Hepatocyte (in vitro differentiated cells): Measurements from ENCODE around the gene TBRG1.

ENCODE experiments used
- EZH2 ChIP-seq: fragments of 200-600 bp; sonication (generic); IDR thresholded peaks from 2 replicates; pipeline ENCODE4 v1.6.1; 2016; ENCODE audit warnings: antibody characterized with exemption, mild to moderate bottlenecking, borderline replicate concordance
- TF ChIP-seq, protein P1 (sequence below): fragments of 200-600 bp; sonication (generic); IDR thresholded peaks from 2 replicates; pipeline ENCODE4 v1.5.1; 2016; ENCODE audit warnings: antibody characterized with exemption, mild to moderate bottlenecking; ENCODE audit not compliant: poor library complexity

- TF ChIP-seq, protein P1, sequence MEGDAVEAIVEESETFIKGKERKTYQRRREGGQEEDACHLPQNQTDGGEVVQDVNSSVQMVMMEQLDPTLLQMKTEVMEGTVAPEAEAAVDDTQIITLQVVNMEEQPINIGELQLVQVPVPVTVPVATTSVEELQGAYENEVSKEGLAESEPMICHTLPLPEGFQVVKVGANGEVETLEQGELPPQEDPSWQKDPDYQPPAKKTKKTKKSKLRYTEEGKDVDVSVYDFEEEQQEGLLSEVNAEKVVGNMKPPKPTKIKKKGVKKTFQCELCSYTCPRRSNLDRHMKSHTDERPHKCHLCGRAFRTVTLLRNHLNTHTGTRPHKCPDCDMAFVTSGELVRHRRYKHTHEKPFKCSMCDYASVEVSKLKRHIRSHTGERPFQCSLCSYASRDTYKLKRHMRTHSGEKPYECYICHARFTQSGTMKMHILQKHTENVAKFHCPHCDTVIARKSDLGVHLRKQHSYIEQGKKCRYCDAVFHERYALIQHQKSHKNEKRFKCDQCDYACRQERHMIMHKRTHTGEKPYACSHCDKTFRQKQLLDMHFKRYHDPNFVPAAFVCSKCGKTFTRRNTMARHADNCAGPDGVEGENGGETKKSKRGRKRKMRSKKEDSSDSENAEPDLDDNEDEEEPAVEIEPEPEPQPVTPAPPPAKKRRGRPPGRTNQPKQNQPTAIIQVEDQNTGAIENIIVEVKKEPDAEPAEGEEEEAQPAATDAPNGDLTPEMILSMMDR, result no peak
- no peak for TF ChIP-seq EZH2
These were observed 4.9 kb downstream of the TBRG1 start for GRCh38 chr11:124627546-124627945.
